ENCODE results near the gene ZFP36. TPM values are rescaled to one million over a fixed set of nuclear protein-coding genes. Genes with fewer than 3 reads are reported as not detected.

Gene ZFP36
- total and polyA plus RNA-seq, 12 donors: 22.8 to 194 (median 51.7) TPM

DNA sequence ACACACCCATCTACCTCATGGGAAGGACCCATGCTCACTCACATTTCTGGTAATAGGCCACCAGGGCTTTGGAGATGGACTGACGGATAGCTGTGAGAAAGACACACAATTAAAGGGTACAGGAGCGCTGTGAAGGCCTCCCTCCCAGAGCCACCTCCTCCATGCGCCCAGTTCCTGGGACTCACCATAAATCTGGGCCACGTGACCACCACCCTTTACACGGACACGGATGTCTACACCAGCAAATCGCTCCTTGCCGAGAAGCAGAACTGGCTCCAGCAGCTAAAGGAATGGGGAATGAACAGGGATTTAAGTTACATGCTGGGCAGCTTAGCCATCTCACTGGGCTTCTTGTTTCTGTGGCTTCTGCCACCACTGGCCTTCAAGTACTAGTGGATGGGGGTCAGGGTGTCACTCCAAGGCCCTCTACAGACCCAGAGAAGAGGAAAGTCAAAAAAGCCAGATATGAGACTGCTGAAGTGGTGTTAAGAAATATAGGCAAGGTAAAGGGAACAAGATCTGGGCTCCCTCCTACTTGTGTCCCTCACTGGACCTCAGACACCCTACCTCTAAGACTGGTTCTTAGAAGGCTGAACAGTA is 26.9 kb downstream of the ZFP36 start:
- Histone ChIP-seq H3K27me3 (peaks cover 0 to 6% (median 0%) of the 10 kb centered on the region in 7 donors), H3K36me3 (peaks cover 0 to 34% (median 26%) of the 10 kb centered on the region in 9 donors), H3K9me3 (no peaks in the 10 kb centered on the region), H3K27ac (peak overlapping the region in 3 of 10 donors; percentile 26 to 96 (median 84)), H3K4me3 (peak overlapping the region in 2 of 10 donors; percentile 12 to 99), H3K4me1 (peaks cover 14 to 58% (median 38%) of the 10 kb centered on the region in 9 donors)
- no peak for DNase-seq
- 97% methylated on average over 8 of the region's 8 CpGs for WGBS, 2 donors
- intact Hi-C loops (cut with DNase I): loop anchor here in 1 of 10 donors (2.0 kb wide), 1 partner anchor 19 kb away; no protein-coding TSS in a partner anchor
- ATAC-seq: no peak
- TF ChIP-seq, protein P1, sequence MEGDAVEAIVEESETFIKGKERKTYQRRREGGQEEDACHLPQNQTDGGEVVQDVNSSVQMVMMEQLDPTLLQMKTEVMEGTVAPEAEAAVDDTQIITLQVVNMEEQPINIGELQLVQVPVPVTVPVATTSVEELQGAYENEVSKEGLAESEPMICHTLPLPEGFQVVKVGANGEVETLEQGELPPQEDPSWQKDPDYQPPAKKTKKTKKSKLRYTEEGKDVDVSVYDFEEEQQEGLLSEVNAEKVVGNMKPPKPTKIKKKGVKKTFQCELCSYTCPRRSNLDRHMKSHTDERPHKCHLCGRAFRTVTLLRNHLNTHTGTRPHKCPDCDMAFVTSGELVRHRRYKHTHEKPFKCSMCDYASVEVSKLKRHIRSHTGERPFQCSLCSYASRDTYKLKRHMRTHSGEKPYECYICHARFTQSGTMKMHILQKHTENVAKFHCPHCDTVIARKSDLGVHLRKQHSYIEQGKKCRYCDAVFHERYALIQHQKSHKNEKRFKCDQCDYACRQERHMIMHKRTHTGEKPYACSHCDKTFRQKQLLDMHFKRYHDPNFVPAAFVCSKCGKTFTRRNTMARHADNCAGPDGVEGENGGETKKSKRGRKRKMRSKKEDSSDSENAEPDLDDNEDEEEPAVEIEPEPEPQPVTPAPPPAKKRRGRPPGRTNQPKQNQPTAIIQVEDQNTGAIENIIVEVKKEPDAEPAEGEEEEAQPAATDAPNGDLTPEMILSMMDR (IDR thresholded peaks at IDR 0.05): no peak

DNA sequence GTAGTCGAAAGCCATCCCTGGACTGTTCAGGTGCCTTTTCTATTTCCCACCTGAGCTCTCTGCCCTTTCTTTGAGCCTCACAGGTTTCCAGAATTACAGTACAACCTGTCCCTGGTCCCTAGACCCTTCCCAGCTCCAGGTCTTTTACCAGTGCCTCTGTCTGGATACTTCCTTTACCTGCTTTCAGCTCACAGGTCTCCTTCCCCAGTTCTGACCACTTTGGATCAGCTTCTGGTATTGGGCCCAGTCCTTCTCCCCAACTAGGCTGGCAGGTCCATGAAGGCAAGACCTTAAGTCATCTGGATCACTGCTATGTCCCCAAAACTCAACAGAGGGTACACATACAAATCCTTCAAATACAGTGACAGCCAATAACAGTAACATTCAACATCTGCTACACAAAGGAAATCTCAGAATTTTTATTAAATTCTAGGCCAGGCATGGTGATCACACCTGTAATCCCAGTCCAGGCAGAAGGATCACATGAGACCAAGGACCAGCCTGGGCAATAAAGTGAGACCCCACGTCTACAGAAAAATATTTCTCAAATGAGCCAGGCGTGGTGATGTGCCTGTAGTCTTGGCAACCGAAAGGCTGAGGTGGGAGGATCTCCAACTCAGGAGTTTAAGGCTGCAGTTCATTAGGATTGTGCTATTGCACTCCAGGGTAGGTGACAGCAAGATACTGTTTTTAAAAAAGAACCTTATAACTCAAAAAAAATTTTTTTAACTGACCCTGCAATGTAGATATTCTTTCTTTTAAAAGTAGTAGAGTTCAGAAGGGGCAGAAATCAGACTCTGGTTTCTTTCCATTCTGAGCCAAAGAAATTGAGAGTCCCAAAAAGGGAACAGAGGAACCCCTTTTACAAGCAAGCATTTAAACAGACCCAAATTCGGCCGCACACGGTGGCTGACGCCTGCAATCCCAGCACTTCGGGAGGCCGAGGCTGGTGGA is 27.8 kb downstream of the ZFP36 start:
- TF ChIP-seq, protein P1 (IDR thresholded peaks at IDR 0.05): no peak
- no peak for ATAC-seq
- 58 to 64% methylated on average over 10 of the region's 10 CpGs for WGBS, 2 donors

DNA sequence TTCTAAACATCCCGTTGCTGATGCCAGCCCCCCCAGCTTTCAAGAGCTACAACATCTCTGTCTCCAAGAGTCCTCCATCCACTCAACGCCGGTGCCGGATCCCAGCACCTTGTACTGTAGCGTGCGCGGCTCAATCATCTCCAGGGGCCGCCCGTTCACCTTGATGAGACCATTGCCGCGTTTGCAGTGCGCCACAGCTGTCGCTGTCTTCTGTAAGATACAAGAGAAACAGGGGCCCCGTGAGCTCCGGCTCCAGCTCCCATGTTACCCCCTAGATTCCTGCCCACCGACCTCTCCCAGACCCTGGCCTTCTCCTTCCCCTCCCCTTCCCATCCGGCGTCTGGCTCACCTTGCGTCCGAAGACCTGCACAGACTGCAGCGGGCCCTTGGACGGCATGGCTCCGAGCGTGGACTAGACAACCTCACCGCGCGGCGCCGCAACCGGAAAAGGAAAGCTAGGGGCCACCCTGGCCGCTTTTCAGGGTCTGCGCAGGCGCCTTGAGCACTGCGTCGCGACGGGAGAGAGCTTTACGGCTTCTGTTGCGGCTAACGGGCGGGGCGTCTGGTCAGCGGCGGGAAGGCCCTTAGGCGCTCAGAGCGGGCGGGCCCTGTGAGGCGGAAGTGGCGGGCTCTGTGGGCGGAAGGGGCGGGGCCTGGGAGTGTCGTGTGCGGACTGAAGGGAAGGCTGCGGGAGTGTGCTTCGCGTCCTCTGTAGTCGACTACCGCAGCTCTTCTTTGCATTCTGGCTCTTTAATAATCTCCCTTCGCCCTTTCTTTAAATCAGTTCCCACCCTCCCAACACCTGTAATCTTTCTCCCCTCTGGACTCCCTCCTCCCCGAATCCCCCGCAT is 29.1 kb downstream of the ZFP36 start, which contains the start of gene RPS16:
RPS16 (minus strand) TSS at position 451 of the 851 bp plus-strand sequence; CDS start at position 397, 54 bp downstream.
- TF ChIP-seq, protein P1 (IDR thresholded peaks at IDR 0.05): peak in 2 of 9 donors; percentile 9 to 18
- H3K27ac ChIP-seq: peak within 1 kb of the TSS; percentile 59 to 96 (median 88)
- H3K36me3 ChIP-seq: peaks cover 0 to 34% (median 26%) of the 10 kb centered on the region in 9 donors
- peak within 1 kb of the TSS; percentile 78 to 99 (median 84) for H3K4me3 ChIP-seq
- peaks cover 0 to 6% (median 0%) of the 10 kb centered on the region in 7 donors for H3K27me3 ChIP-seq
- intact Hi-C loops (cut with DNase I): no loop called here
- peaks cover 10 to 45% (median 27%) of the 10 kb centered on the region in 9 donors for H3K4me1 ChIP-seq
- peak; percentile 98 to 100 (median 99) for ATAC-seq
- 0% methylated on average over 61 of the region's 61 CpGs for WGBS, 2 donors
- no peaks in the 10 kb centered on the region for H3K9me3 ChIP-seq
- DNase-seq: peak; percentile 99

More for the DNA sequence above, 27.8 kb downstream of the ZFP36 start:
- Histone ChIP-seq H3K36me3 (peaks cover 0 to 34% (median 26%) of the 10 kb centered on the region in 9 donors), H3K27me3 (peaks cover 0 to 6% (median 0%) of the 10 kb centered on the region in 7 donors), H3K4me3 (peak overlapping the region in 9 of 10 donors; percentile 78 to 99 (median 86)), H3K27ac (peak overlapping the region in 6 of 10 donors; percentile 84 to 96 (median 90)), H3K4me1 (peaks cover 10 to 49% (median 29%) of the 10 kb centered on the region in 9 donors), H3K9me3 (no peaks in the 10 kb centered on the region)
- DNase-seq: no peak
- intact Hi-C loops (cut with DNase I): no loop called here

Measured in heart right ventricle (tissue), 16 donors.